ENCODE data around the gene KRTAP19-3. TPM values are rescaled to one million over a fixed set of nuclear protein-coding genes. Genes with fewer than 3 reads are reported as not detected.

Gene KRTAP19-3
- polyA plus RNA-seq, 4 donors: not detected

Other genes starting within 250 kb of the KRTAP19-3 start
- not detected for gene KRTAP24-1, start 209.1 kb downstream of the KRTAP19-3 start, polyA plus RNA-seq (ENCODE audit: insufficient read length in 4 of 4)
- not detected for gene KRTAP25-1, start 202.5 kb downstream of the KRTAP19-3 start, polyA plus RNA-seq (ENCODE audit: insufficient read length in 4 of 4)
- gene KRTAP26-1, start 171.7 kb downstream of the KRTAP19-3 start, polyA plus RNA-seq (ENCODE audit: insufficient read length in 4 of 4): not detected
- gene KRTAP27-1, start 154.3 kb downstream of the KRTAP19-3 start, polyA plus RNA-seq (ENCODE audit: insufficient read length in 4 of 4): not detected
- not detected for gene KRTAP23-1, start 143.4 kb downstream of the KRTAP19-3 start, polyA plus RNA-seq (ENCODE audit: insufficient read length in 4 of 4)
- gene KRTAP13-2, start 119.7 kb downstream of the KRTAP19-3 start, polyA plus RNA-seq (ENCODE audit: insufficient read length in 4 of 4): not detected
- not detected for gene KRTAP13-1, start 96.0 kb downstream of the KRTAP19-3 start, polyA plus RNA-seq (ENCODE audit: insufficient read length in 4 of 4)
- gene KRTAP13-3, start 66.1 kb downstream of the KRTAP19-3 start, polyA plus RNA-seq (ENCODE audit: insufficient read length in 4 of 4): not detected
- gene KRTAP13-4, start 61.8 kb downstream of the KRTAP19-3 start, polyA plus RNA-seq (ENCODE audit: insufficient read length in 4 of 4): not detected
- gene KRTAP15-1, start 51.7 kb downstream of the KRTAP19-3 start, polyA plus RNA-seq (ENCODE audit: insufficient read length in 4 of 4): not detected
- not detected for gene KRTAP19-1, start 11.6 kb downstream of the KRTAP19-3 start, polyA plus RNA-seq (ENCODE audit: insufficient read length in 4 of 4)
- gene KRTAP19-2, start 4.6 kb downstream of the KRTAP19-3 start, polyA plus RNA-seq (ENCODE audit: insufficient read length in 4 of 4): not detected
- gene KRTAP19-4, start 5.2 kb upstream of the KRTAP19-3 start, polyA plus RNA-seq (ENCODE audit: insufficient read length in 4 of 4): not detected
- not detected for gene KRTAP19-5, start 10.1 kb upstream of the KRTAP19-3 start, polyA plus RNA-seq (ENCODE audit: insufficient read length in 4 of 4)
- gene KRTAP19-6, start 49.9 kb upstream of the KRTAP19-3 start, polyA plus RNA-seq (ENCODE audit: insufficient read length in 4 of 4): not detected
- not detected for gene KRTAP19-7, start 69.3 kb upstream of the KRTAP19-3 start, polyA plus RNA-seq (ENCODE audit: insufficient read length in 4 of 4)
- not detected for gene KRTAP22-2, start 98.4 kb upstream of the KRTAP19-3 start, polyA plus RNA-seq (ENCODE audit: insufficient read length in 4 of 4)
- not detected for gene KRTAP6-3, start 100.4 kb upstream of the KRTAP19-3 start, polyA plus RNA-seq (ENCODE audit: insufficient read length in 4 of 4)
- not detected for gene KRTAP6-2, start 106.9 kb upstream of the KRTAP19-3 start, polyA plus RNA-seq (ENCODE audit: insufficient read length in 4 of 4)
- not detected for gene KRTAP22-1, start 109.1 kb upstream of the KRTAP19-3 start, polyA plus RNA-seq (ENCODE audit: insufficient read length in 4 of 4)
- gene KRTAP6-1, start 121.9 kb upstream of the KRTAP19-3 start, polyA plus RNA-seq (ENCODE audit: insufficient read length in 4 of 4): not detected
- gene KRTAP20-1, start 124.4 kb upstream of the KRTAP19-3 start, polyA plus RNA-seq (ENCODE audit: insufficient read length in 4 of 4): not detected
- not detected for gene KRTAP20-4, start 128.6 kb upstream of the KRTAP19-3 start, polyA plus RNA-seq (ENCODE audit: insufficient read length in 4 of 4)
- gene KRTAP20-2, start 143.2 kb upstream of the KRTAP19-3 start, polyA plus RNA-seq (ENCODE audit: insufficient read length in 4 of 4): not detected
- not detected for gene KRTAP20-3, start 150.9 kb upstream of the KRTAP19-3 start, polyA plus RNA-seq (ENCODE audit: insufficient read length in 4 of 4)
- not detected for gene KRTAP21-3, start 226.8 kb upstream of the KRTAP19-3 start, polyA plus RNA-seq (ENCODE audit: insufficient read length in 4 of 4)

All from right renal pelvis (tissue), 4 donors.